ENCODE measurements around the gene ENC1.

DNA sequence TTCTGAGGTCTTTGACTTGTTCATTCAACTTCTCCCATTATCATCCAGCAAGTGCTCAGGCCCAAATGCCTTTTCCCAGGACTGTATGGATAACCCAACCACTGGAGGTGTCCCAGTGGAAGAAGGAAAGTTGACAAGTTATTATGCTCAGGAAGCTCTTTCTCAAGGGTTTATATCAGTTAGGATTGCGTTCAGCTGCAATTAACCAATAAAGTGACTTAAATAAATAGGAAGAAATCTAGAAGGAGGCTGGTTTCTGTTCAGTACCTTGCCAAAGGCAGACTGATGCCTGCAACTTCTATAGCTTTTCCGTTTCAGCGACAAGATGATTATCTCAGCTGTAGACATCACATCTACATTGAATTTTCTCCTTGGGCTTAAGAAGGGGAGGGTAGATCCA, 52.1 kb downstream of the ENC1 start:
- TF ChIP-seq, protein P1, sequence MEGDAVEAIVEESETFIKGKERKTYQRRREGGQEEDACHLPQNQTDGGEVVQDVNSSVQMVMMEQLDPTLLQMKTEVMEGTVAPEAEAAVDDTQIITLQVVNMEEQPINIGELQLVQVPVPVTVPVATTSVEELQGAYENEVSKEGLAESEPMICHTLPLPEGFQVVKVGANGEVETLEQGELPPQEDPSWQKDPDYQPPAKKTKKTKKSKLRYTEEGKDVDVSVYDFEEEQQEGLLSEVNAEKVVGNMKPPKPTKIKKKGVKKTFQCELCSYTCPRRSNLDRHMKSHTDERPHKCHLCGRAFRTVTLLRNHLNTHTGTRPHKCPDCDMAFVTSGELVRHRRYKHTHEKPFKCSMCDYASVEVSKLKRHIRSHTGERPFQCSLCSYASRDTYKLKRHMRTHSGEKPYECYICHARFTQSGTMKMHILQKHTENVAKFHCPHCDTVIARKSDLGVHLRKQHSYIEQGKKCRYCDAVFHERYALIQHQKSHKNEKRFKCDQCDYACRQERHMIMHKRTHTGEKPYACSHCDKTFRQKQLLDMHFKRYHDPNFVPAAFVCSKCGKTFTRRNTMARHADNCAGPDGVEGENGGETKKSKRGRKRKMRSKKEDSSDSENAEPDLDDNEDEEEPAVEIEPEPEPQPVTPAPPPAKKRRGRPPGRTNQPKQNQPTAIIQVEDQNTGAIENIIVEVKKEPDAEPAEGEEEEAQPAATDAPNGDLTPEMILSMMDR (IDR thresholded peaks at IDR 0.05 in 2 of 3, conservative IDR thresholded peaks at IDR 0.05 in 1 of 3; ENCODE audit: borderline replicate concordance in 1 of 3, insufficient read depth in 1 of 3, low read depth in 2 of 3, low read length in 2 of 3) = no peak
- TF ChIP-seq, protein P2, sequence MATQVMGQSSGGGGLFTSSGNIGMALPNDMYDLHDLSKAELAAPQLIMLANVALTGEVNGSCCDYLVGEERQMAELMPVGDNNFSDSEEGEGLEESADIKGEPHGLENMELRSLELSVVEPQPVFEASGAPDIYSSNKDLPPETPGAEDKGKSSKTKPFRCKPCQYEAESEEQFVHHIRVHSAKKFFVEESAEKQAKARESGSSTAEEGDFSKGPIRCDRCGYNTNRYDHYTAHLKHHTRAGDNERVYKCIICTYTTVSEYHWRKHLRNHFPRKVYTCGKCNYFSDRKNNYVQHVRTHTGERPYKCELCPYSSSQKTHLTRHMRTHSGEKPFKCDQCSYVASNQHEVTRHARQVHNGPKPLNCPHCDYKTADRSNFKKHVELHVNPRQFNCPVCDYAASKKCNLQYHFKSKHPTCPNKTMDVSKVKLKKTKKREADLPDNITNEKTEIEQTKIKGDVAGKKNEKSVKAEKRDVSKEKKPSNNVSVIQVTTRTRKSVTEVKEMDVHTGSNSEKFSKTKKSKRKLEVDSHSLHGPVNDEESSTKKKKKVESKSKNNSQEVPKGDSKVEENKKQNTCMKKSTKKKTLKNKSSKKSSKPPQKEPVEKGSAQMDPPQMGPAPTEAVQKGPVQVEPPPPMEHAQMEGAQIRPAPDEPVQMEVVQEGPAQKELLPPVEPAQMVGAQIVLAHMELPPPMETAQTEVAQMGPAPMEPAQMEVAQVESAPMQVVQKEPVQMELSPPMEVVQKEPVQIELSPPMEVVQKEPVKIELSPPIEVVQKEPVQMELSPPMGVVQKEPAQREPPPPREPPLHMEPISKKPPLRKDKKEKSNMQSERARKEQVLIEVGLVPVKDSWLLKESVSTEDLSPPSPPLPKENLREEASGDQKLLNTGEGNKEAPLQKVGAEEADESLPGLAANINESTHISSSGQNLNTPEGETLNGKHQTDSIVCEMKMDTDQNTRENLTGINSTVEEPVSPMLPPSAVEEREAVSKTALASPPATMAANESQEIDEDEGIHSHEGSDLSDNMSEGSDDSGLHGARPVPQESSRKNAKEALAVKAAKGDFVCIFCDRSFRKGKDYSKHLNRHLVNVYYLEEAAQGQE (IDR thresholded peaks at IDR 0.05; ENCODE audit: low read depth) = no peak
- TF ChIP-seq POLR2A (IDR thresholded peaks at IDR 0.05; ENCODE audit: borderline replicate concordance, extremely low read depth, insufficient read depth, insufficient read length) (no peak), EZH2phosphoT487 (IDR thresholded peaks at IDR 0.05; ENCODE audit: borderline replicate concordance) (no peak), SRF (IDR thresholded peaks at IDR 0.05; ENCODE audit: low read depth) (no peak), CEBPB (IDR thresholded peaks at IDR 0.05; ENCODE audit: low read depth) (no peak), ELF1 (IDR thresholded peaks at IDR 0.05; ENCODE audit: borderline replicate concordance, low read depth) (no peak), SP1 (IDR thresholded peaks at IDR 0.05; ENCODE audit: low read depth) (no peak), FOSL1 (IDR thresholded peaks at IDR 0.05; ENCODE audit: low read depth) (no peak), EGR1 (IDR thresholded peaks at IDR 0.05; ENCODE audit: low read depth) (no peak), TCF7L2 (IDR thresholded peaks at IDR 0.05; ENCODE audit: borderline replicate concordance, extremely low read depth, insufficient read depth, insufficient read length) (no peak), POLR2AphosphoS5 (IDR thresholded peaks at IDR 0.05; ENCODE audit: low read depth, low read length) (no peak)
- TF ChIP-seq, protein P3, sequence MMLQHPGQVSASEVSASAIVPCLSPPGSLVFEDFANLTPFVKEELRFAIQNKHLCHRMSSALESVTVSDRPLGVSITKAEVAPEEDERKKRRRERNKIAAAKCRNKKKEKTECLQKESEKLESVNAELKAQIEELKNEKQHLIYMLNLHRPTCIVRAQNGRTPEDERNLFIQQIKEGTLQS (IDR thresholded peaks at IDR 0.05) = no peak

All from HCT116 (cell line).